Gastroesophageal sphincter (tissue), 3 donors: ENCODE measurements around the gene SLC26A4.

ENCODE experiments used
- CTCF ChIP-seq, 4 experiments: fragments of 200-600 bp in 2 of 4; fragments of 450-650 bp in 2 of 4; sonication (generic) in 1 of 4; IDR thresholded peaks; one replicate each; pipeline ENCODE4 v1.5.1; 2017 to 2019; ENCODE audit warnings: antibody characterized with exemption in 4 of 4, mild to moderate bottlenecking in 2 of 4, moderate library complexity in 2 of 4
- POLR2A ChIP-seq, 2 donors: fragments of 450-650 bp; IDR thresholded peaks; one replicate each; pipeline ENCODE4 v1.6.1; 2017; ENCODE audit warnings: antibody characterized with exemption in 2 of 2, mild to moderate bottlenecking in 2 of 2, moderate library complexity in 1 of 2
- POLR2AphosphoS5 ChIP-seq: sonication (generic); formaldehyde crosslinking; IDR thresholded peaks from one replicate; pipeline ENCODE4 v1.6.1; 2017; ENCODE audit warnings: antibody characterized with exemption

GRCh38 chr7:107712896-107713295, 52.3 kb downstream of the SLC26A4 start:
- TF ChIP-seq POLR2AphosphoS5 (no peak), CTCF (IDR thresholded peaks at IDR 0.05) (no peak), POLR2A (IDR thresholded peaks at IDR 0.05) (no peak)
